Measurements from ENCODE around the gene TMA7.

The TMA7 gene

DNA sequence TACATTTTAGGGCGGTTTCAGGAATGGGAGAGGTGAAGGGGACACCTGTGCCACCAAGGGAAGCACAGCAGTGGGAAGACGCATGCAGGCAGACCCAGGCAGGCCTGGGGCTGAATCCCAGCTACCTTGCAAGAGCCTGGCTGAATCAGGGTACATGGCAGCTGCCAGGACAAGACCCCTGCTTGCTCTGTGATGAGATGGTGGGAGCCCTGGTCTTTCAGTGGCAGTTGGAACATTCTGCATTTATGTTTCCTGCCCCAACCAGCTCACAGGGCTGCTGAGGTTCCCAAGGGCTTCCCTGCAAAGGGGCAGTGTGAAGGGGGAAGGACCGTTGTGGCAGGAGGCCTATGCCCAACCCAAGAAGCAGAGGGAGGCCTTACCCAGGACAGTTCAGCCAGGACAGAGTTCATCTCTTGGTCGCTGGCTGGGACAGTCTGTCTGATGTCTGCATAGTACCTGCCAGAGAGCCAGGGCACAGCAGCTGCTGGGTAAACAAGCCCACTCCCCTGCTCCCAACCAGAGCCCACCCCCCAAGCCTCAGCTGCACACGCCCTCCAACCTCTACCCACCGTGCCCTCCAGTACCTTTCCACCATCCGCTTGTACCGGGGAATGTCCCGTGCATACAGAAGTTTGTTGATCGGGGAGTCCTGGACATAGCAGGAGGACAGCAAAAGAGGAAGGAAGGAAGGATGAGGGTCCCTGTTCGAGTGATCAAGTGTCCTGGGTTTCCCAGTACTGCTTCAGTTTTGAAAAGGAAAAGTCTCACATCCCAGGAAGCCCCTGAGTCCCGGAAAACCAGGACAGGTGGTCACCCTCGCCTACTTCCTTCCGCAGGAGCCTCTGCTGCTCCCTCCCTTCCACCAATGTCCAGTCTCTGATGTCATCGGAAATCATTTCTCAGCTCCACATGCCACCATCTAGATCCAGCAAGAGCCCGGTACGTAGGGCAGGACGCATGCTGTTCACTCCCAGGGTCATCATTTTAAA lies 33.3 kb upstream of the TMA7 start:
- peak in 17 of 42 donors; percentile 0 to 32 (median 10) for DNase-seq
- intact Hi-C loops (cut with DNase I) = no loop called here

GRCh38 chr3:48407542-48408099 lies 32.4 kb upstream of the TMA7 start:
- peak in 16 of 42 donors; percentile 0 to 33 (median 5) for DNase-seq
- intact Hi-C loops (cut with DNase I) = no loop called here

- intact Hi-C loops (cut with DNase I) = no loop called here
- peak in 24 of 42 donors; percentile 0 to 38 (median 8) for DNase-seq
These were observed 31.2 kb upstream of the TMA7 start for GRCh38 chr3:48408823-48409281.

- peak in 23 of 42 donors; percentile 0 to 39 (median 9) for DNase-seq
These were observed 30.5 kb upstream of the TMA7 start for GRCh38 chr3:48409291-48410201.

DNA sequence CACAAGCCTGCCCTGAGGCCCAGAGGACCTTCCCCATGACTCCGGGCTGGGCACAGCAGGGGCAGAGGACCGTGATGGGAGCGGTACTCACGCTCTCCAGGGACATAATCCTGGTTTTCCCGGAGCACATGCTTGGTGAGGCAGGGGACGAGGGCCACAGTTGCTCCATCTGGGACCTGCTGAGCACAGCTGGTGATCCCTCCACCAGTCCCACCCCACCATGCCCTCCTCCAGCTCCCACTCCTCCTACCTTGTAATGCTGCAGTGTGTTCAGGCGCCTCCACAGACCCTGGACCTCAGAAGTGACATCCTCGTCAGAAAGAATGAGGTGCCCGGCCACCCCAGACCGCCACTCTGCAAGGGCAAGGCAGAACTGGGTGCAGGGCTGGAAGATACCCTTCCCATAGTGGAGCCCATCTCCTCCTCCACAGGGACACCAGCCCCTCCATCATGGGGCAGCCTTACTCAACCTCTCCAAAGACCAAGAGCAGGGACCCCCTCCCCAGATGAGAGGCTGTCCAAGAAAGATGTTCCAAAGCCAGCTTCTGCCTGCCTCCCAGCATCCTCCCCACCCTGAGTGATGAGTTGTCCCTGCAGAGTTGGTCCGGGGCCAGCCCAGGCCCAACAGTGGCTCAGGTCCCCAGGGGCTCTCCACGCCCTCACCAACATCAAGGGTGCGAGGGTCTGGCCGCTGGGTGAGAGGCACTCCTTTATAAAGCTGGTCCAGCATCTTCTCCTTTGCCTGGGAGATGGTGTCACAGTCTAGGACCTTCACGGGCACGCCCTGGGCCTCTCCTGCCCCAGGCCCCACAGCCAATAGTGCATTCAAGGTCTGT lies 29.6 kb upstream of the TMA7 start:
- DNase-seq = peak in 21 of 42 donors; percentile 1 to 32 (median 9)
- intact Hi-C loops (cut with DNase I) = no loop called here

More at GRCh38 chr3:48409291-48410201, 30.5 kb upstream of the TMA7 start:
- intact Hi-C loops (cut with DNase I) = no loop called here

DNA sequence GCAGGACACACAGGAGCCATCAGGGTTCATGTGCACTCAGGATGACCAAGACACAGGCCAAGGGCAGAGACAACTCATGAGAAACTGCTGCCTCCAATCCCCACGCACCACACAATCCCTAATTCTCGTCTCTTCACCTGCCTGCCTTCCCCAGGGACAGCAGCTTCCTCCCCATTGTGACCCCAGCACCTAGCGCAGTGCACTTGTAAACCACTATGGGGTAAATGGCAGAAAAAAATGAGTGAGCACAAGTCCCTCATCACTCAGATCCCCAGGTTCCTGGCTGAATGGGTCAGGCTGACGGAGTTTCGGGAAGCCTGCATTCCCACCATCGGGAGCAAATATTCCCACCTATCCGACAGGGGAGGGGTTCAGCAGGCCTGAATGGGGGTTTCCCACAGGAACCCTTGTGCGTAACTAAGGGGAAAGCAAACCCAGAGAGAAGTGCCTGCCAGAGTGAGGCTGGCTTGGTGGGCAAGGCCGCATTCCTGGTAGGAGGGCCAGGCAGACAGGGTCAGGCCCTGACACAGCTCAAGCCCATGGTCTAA lies 28.9 kb upstream of the TMA7 start:
- intact Hi-C loops (cut with DNase I) = no loop called here
- peak in 13 of 42 donors; percentile 0 to 16 (median 8) for DNase-seq

DNA sequence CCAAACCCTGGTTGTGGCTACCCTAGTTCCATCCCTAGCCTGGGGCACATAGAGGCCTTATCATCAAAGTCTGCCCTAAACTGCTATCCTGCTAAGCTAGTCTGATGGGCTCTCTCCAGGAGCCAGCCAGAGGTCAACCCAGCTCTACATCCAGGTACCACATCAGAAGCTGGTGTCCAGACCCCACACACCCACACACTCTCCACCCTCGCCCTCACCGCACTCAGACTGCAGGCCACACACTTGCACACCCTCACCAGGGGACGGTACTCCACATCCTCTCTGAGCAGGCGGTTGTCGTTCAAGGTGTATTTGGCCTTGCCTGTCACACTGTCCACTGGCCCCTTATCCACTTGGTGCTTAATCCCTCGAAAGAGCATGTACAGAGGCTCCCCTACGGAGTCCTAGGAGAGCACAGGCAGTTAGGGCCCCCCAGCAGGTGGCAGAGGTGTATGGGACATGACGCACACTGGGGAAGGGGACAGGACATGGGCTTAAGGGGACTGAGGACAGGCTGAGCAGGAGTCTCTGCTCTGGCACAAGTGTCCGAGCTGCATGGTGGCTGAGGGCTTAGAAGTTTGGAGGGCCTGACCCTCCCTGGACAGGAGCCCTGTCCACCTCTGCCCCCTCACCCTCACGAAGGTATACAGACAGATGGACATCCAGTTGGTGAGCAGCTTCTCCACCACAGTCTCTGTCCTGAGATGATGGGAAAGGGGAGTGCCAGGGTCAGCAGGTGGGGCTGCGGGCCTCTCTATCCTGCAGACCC lies 28.3 kb upstream of the TMA7 start:
- DNase-seq = peak in 12 of 42 donors; percentile 1 to 21 (median 4)
- intact Hi-C loops (cut with DNase I) = no loop called here

DNA sequence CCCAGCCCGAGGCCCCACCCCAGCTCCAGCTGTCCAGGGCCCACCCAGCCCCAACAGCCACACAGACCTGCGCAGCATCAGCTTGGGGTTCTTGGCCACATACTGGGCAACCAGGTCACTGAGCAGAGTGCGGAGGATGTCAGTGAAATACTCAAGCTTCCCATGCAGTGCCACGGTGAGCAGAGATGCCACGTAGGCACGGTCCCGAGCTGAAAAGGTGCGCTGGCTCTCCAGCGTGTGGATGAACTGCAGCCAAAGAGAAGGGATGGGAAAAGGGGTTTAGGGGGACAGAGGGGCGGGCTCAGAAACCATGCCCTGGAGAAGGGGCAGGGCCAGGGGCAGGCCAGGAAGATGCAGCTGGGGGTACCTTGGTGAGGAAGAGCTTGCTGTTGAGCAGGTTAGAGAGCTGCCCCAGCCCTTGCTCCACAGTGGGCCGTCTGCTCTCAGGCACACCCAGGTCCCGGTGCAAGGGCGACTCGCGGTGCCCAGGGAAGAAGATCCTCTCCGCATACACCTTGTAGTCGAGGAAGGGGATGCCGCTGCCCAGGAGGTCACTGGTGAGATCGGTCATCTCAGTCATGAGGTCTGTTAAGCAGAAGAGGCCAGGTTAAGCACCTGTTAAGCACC lies 27.6 kb upstream of the TMA7 start:
- intact Hi-C loops (cut with DNase I) = no loop called here
- DNase-seq = peak in 9 of 42 donors; percentile 2 to 29 (median 12)

DNA sequence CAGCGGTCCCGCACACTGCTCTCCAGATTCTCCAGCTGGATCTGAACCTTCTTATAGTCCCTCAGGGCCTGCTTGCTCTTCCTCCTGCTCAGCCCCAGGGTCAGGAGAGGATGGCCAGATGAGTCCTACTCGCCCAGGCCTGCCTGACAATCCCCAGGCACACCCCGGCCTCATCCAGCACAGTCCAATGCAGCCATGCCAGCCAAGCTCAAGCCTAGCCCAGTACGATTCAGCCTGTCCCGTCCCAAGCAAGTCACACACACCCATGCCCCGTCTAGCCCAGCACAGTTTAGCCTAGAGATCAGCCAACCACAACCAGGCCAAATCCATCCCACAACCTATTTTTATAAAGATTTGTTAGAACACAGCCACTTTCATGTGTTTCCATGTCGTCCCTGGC lies 27.0 kb upstream of the TMA7 start:
- DNase-seq = peak in 8 of 42 donors; percentile 0 to 24 (median 6)
- intact Hi-C loops (cut with DNase I) = no loop called here

DNA sequence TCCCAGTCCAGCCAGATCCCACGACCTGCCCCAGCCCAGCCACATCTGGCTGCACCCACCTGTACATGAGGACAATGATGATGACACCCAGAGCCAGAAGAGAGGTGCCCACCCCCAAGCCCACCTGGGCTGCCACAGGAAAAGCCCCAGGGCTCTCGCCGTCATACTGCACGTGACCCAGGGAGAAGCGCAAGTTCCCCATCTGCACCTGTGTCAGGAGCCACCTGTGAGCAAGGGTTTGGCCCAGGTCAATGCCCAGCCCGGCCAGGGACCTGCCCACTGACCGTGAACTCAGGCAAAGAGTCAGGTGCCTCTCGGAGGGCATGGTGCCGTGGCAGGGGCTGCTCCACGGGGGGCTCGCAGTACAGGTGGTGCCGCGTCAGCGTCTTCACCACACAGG lies 26.4 kb upstream of the TMA7 start:
- intact Hi-C loops (cut with DNase I) = no loop called here
- DNase-seq = peak in 3 of 42 donors; percentile 5 to 17 (median 7)

DNA sequence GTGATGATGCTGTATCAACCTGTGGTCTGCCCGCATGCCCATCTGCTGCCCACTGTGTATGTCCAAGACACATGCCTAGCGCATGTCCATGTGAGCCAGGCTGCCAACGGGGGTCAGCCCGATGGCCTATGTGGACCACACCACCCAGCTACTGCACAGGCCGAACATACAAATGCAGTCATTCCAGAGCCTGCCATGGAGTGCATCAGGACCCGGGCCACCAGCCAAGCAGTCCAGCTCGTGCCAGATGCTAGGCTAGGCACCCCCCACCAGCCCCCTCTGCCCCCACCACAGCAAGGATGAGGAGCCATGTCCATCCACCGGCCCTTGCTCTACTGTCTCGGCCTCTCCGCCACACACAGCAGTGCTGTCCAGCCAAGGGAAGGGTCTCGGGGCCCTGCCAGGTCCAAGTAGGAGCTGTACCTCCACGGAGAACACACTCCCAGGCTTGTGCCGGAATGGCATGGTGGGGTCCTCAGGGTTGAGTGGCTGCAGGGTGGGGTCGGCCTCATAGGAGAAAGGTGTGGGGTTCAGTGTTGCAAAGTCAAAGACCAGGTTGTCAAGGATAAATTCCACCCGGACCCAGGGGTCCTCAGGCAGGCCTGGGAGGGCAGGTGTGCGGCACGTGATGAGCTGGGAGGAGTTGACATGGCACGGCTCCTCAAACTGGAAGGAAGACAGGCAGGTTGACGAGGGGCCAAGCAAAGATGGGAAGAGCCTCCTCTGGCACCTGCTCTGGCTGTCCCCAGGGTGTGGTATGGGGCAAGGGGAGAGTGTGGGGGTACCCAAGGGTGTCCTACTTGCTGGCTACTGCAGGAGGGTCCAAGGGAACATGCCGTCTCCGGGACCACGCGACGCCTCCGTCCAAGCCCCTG lies 25.4 kb upstream of the TMA7 start:
- peak in 37 of 42 donors; percentile 44 to 87 (median 64) for DNase-seq
- intact Hi-C loops (cut with DNase I) = no loop called here

GRCh38 chr3:48415251-48415953 lies 24.7 kb upstream of the TMA7 start:
- no peak for DNase-seq
- intact Hi-C loops (cut with DNase I) = no loop called here

DNA sequence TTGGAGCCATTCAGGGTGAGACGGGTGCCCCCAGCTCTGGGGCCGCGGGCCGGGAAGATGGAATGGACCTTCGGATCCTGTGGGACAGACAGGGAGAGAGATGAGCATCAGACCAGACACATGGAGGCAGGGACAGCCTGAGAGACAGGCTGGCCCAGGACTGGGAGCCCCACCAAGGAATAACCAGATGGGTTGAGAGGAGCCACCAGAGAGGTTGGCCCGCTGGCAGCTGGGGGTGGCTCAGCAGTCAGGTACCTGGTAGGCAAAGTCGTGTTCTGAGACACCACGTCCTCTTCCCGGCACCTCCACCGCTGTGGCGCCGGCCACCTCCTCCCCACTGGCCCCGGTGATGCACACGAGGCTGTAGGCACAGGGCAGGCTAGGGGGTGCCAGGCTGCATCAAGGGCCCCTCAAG lies 24.0 kb upstream of the TMA7 start:
- intact Hi-C loops (cut with DNase I) = no loop called here
- DNase-seq = no peak

GRCh38 chr3:48416546-48416945 lies 23.5 kb upstream of the TMA7 start:
- DNase-seq = no peak

GRCh38 chr3:48417529-48418108 lies 22.4 kb upstream of the TMA7 start:
- intact Hi-C loops (cut with DNase I) = no loop called here
- DNase-seq = no peak

More at GRCh38 chr3:48416546-48416945, 23.5 kb upstream of the TMA7 start:
- intact Hi-C loops (cut with DNase I) = no loop called here
